HUES48 (cell line): ENCODE measurements around the gene APBB2.

Experiments used
- H3K27ac ChIP-seq: one replicate; pipeline ENCODE4 v1.7.0; 2013; ENCODE audit warnings: low read depth, low read length, inconsistent platforms
- H3K27me3 ChIP-seq: 2 replicates; pipeline ENCODE4 v1.6.1; 2013; ENCODE audit warnings: mild to moderate bottlenecking, low read length; ENCODE audit not compliant: control insufficient read depth, insufficient read depth
- H3K36me3 ChIP-seq: 2 replicates; pipeline ENCODE4 v1.6.1; 2013; ENCODE audit warnings: low read length; ENCODE audit not compliant: control insufficient read depth, insufficient read depth
- H3K4me1 ChIP-seq: 2 replicates; pipeline ENCODE4 v1.6.1; 2013; ENCODE audit warnings: mild to moderate bottlenecking, low read length; ENCODE audit not compliant: control insufficient read depth, insufficient read depth
- H3K4me3 ChIP-seq: 2 replicates; pipeline ENCODE4 v1.5.1; 2013; ENCODE audit warnings: mild to moderate bottlenecking, low read depth, low read length
- H3K9ac ChIP-seq: 2 replicates; pipeline ENCODE4 v1.6.1; 2013; ENCODE audit warnings: mild to moderate bottlenecking, low read depth, low read length, moderate library complexity
- H3K9me3 ChIP-seq: 2 replicates; pipeline ENCODE4 v1.6.1; 2013; ENCODE audit warnings: low read length; ENCODE audit not compliant: control insufficient read depth, insufficient read depth

The APBB2 gene

DNA sequence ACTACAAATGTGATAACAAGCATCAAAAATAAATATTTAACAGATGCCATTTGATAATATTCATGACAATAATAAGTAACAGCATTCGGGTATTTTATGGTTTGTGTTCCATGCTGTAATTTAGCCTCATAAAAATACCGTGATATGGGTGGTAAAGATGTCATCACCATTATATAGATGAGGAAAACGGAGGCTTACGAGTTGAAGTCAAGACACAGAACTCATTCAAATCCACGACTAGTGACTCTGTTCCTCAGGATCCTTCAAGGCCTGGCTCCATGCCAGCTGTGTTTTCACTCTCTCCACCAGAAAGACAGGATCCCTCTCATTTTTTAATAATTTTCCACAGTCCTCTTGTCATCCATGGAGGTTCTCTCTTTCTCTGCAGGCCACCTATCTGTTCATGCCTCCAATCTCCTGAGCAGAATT, 94.5 kb downstream of the APBB2 start:
- Histone ChIP-seq H3K9me3 (no peaks in the 10 kb centered on the region), H3K27ac (no peak overlapping the region), H3K4me1 (peaks cover 22% of the 10 kb centered on the region), H3K27me3 (no peaks in the 10 kb centered on the region), H3K4me3 (no peak overlapping the region), H3K36me3 (no peaks in the 10 kb centered on the region), H3K9ac (no peak overlapping the region)

DNA sequence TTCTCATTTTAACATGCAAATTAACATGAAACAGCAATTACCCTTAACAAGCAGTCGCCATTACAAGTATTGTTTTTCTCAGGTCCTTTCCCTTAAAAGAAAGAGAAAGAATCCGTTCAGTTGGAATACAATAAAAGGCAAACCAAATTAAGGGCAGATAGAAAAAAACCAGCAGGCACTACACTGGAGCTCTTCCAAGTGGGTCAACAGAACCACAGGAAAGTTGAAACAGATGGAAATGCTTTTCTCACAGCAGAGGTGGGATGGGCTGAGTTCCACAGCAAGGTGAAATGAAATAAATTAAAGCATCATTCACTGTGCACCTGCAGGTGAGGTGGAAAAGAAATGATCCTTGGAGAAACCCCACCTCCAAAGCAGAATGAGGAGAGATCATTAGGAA, 102.6 kb downstream of the APBB2 start:
- H3K36me3 ChIP-seq, result no peaks in the 10 kb centered on the region
- no peak overlapping the region for H3K27ac ChIP-seq
- no peaks in the 10 kb centered on the region for H3K9me3 ChIP-seq
- H3K4me1 ChIP-seq, result no peaks in the 10 kb centered on the region
- no peaks in the 10 kb centered on the region for H3K27me3 ChIP-seq
- H3K4me3 ChIP-seq, result no peak overlapping the region
- no peak overlapping the region for H3K9ac ChIP-seq

DNA sequence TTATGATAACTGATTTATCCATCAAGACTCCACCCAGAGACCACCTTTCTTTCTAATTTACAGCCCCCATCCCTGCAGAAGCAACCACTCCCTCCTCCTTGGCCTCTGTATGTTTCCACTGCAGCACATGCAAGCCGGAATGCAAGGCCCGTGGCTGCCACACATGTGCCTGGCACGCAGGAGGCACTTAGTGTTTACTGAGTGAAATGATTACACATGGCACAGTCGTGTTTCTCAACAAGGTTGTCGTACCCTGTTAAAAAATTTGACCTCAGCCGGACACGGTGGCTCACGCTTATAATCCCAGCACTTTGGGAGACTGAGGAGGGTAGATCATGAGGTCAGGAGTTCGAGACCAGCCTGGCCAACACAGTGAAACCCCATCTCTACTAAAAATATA, 104.3 kb downstream of the APBB2 start:
- H3K36me3 ChIP-seq, result no peaks in the 10 kb centered on the region

DNA sequence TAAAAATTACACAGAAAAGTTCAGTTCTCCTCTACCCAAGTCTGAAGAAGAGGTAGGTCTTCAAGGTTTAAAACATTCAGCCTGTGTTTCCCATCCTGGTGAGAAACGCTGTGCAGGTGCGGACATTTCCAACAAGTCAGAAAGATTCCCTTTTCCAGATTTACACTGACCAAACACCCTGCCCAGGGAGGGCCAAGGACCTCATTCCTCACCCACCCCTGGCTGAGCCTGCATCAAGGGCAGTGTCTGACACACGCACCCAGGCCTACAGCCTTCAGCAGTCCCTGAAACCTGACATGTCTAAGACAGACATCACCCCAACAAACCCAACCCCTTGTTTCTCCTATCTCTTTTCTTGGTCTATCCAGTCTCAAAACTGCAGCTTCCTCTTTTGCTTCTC, 105.9 kb downstream of the APBB2 start:
- no peak overlapping the region for H3K27ac ChIP-seq
- no peaks in the 10 kb centered on the region for H3K36me3 ChIP-seq
- H3K4me3 ChIP-seq, result no peak overlapping the region
- H3K9ac ChIP-seq, result no peak overlapping the region
- no peaks in the 10 kb centered on the region for H3K27me3 ChIP-seq
- H3K4me1 ChIP-seq, result no peaks in the 10 kb centered on the region
- no peaks in the 10 kb centered on the region for H3K9me3 ChIP-seq

More for the DNA sequence above, 104.3 kb downstream of the APBB2 start:
- Histone ChIP-seq H3K27ac (no peak overlapping the region), H3K27me3 (no peaks in the 10 kb centered on the region), H3K9ac (no peak overlapping the region), H3K4me1 (no peaks in the 10 kb centered on the region), H3K9me3 (no peaks in the 10 kb centered on the region), H3K4me3 (no peak overlapping the region)

DNA sequence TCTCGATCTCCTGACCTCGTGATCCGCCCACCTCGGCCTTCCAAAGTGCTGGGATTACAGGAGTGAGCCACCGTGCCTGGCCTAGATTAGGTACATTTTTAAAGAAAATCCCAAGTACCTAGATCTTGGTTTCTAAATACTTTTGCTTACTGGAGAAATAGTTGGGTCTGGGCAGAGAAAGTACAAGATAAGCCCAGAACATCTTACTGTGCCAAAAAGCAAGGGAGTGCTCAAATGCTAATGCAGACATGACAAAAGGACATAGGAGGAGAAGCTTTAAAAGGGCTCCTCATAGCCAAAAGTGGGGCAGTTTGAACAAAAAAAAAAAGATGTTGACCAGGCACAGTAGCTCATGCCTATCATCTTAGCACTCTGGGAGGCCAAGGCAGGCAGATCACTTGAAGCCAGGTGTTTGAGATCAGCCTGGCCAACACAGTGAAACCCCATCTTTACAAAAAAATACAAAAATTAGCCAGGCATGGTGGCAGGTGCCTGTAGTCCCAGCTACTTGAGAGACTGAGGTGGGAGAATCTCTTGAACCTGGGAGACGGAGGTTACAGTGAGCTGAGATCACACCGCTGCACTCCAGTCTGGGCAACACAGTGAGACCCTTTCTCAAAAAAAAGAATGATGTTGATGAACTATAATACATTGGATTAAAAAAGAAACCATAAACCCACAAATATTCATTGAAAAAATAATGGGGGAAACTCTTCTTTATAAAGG, 107.5 kb downstream of the APBB2 start:
- no peak overlapping the region for H3K4me3 ChIP-seq
- H3K27ac ChIP-seq, result no peak overlapping the region
- H3K27me3 ChIP-seq, result no peaks in the 10 kb centered on the region
- no peaks in the 10 kb centered on the region for H3K9me3 ChIP-seq
- no peaks in the 10 kb centered on the region for H3K36me3 ChIP-seq
- H3K4me1 ChIP-seq, result no peaks in the 10 kb centered on the region
- no peak overlapping the region for H3K9ac ChIP-seq

DNA sequence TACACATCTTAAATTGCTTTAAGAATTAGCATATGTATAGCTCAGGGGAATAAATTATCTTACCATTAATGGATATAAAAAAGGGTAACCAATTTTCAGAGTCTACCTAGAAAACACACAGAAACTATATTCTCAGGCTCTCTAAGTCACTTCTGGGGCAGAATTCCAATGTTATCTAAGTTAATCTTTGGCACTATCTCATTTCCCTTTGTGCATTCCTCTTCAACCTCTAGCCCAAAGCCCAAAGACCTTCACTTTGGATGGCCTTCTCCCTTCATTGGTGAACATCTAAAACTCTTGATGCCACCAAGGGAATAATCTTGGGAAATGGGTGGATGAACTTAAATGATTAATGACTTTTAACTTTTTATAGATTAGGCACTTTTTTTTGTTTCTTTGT, 108.3 kb downstream of the APBB2 start:
- no peak overlapping the region for H3K27ac ChIP-seq
- no peaks in the 10 kb centered on the region for H3K4me1 ChIP-seq
- no peaks in the 10 kb centered on the region for H3K36me3 ChIP-seq
- H3K9me3 ChIP-seq, result no peaks in the 10 kb centered on the region
- no peak overlapping the region for H3K4me3 ChIP-seq
- no peak overlapping the region for H3K9ac ChIP-seq
- no peaks in the 10 kb centered on the region for H3K27me3 ChIP-seq

DNA sequence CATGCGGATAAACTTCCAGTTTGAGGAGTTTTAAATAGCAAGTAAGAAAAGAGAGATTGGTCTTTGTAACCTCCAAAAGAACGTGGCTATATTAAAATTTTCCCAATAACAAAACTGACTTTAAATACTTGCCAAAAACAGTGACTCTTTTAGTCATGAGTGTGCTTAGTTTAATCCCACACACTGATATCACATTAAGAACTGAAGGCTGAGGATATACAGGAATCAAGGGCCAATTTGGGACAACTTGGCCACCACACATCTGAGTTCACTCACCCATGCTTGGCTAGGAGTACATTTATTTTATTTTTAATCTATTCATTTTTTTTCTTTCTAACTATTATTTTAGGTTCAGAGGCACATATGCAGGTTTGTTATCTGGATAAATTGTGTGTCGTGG, 110.2 kb downstream of the APBB2 start:
- Histone ChIP-seq H3K9ac (no peak overlapping the region), H3K9me3 (no peaks in the 10 kb centered on the region), H3K27ac (no peak overlapping the region), H3K4me1 (no peaks in the 10 kb centered on the region), H3K27me3 (no peaks in the 10 kb centered on the region), H3K4me3 (no peak overlapping the region), H3K36me3 (no peaks in the 10 kb centered on the region)

DNA sequence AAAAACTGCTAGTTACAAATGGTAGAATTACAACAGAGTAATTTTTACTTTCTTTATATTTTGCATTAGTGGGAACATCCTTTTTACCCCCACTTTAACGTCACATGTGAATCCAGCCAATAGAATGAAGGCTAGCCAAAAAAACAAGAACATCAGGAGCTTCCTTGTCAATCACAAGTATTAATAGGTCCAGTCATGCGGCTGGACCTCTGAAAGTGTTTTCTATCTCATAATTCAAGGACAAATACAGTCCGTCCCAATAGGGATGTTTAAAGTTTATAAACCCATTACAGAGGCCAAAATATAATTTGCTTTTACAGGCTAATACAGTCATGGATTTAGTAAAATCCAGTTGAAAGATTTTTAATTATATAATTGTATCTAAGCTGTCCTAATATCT, 110.7 kb downstream of the APBB2 start:
- no peaks in the 10 kb centered on the region for H3K9me3 ChIP-seq
- H3K36me3 ChIP-seq, result no peaks in the 10 kb centered on the region
- no peak overlapping the region for H3K4me3 ChIP-seq
- peaks cover under 1% of the 10 kb centered on the region; the same call in 1 of the 2 replicates for H3K4me1 ChIP-seq
- no peak overlapping the region for H3K9ac ChIP-seq
- H3K27me3 ChIP-seq, result no peaks in the 10 kb centered on the region
- H3K27ac ChIP-seq, result no peak overlapping the region

DNA sequence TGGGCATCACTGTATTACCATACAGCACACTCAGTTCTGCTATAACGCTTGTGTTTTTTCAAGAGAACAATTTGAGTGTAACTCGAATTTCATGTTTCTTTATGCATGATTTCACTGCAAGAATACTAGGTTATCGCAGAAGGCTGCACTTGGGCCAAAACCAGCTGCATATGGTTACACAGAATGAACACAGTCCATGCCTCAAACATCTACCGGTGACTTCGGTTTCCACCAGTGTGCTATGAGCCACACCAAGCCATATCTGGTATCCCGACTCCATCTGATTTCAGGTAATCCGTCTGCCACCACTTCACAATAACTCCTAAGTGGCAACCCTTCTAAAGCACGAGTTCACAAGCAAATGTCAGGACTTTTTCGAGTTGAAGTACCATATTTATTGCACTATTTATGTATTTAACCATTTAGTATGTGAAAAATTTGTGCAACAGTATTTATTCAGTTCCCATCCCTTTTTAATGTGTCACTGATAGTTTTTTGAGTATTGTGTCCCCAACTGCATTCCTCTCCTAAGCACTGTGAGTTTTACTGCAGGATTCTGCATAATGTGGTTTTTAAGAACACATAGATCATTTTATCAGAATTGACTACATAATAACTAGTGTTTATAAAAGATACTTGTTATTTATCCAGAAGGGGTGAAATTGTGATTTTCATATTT, 111.8 kb downstream of the APBB2 start:
- Histone ChIP-seq H3K27ac (no peak overlapping the region), H3K4me1 (peaks cover 6% of the 10 kb centered on the region; the same call in 1 of the 2 replicates), H3K36me3 (no peaks in the 10 kb centered on the region), H3K9ac (no peak overlapping the region), H3K4me3 (no peak overlapping the region), H3K27me3 (no peaks in the 10 kb centered on the region), H3K9me3 (no peaks in the 10 kb centered on the region)

DNA sequence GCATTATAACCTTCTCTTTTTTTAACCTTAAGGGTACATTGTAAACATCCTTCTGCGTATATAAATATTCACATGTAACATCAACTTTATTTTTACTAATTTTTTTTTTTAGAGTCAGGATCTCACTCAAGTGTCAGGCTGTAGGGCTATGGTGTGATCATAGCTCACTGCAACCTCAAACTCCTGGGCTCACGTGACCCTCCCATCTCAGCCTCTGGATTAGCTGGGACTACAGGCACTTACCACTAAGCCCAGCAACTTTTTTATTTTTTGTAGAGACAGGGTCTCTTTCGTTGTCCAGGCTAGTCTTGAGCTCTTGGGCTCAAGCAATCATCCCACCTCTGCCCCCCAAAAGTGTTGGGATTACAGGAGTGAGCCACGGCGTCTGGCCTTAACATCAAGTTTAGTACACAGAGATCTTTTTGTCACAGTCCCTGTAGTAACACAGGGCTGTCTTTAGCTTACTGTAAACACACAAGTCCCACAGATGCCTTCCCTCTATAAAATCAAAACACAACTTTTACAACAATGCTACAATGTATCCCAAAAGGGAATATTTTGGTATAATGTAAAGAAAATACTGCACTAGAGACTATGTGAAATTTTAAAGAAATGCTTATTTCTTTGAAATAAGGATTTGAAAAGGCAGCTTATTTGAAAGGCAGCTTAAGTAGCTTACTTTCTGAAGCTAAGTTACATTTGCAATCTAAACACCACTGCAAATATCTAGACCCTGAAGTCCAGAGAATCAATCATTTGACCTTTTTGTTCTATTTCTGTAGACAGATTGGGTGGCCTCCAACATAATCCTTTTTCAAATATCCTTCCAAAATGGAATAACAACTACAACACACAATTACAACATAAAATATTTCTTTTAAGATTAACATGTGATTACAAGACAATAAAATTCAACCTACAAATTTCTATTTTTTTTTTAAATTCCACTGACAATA, 116.0 kb downstream of the APBB2 start:
- no peaks in the 10 kb centered on the region for H3K9me3 ChIP-seq
- peak overlapping the region; percentile 2 for H3K27ac ChIP-seq
- no peaks in the 10 kb centered on the region for H3K27me3 ChIP-seq
- H3K4me3 ChIP-seq, result no peak overlapping the region
- H3K9ac ChIP-seq, result no peak overlapping the region
- H3K36me3 ChIP-seq, result no peaks in the 10 kb centered on the region
- H3K4me1 ChIP-seq, result peaks cover 6% of the 10 kb centered on the region; the same call in 1 of the 2 replicates
